ENCODE results near the gene SGK1. TPM values are rescaled to one million over a fixed set of nuclear protein-coding genes. Genes with fewer than 3 reads are reported as not detected.

The SGK1 gene
- polyA plus RNA-seq, 1 of the 3 experiments (the other 2 are of a cell fraction), result 440 TPM

- TF ChIP-seq USF2 (IDR thresholded peaks at IDR 0.05; ENCODE audit: borderline replicate concordance, low read depth, low read length) (no peak), MAX (IDR thresholded peaks at IDR 0.05; ENCODE audit: low read depth) (0 out of 2 replicates have a peak, but pooled peaks have one; percentile 37), POLR2AphosphoS5 (IDR thresholded peaks at IDR 0.05; ENCODE audit: low read depth, low read length) (peak; percentile 30; the same call in 1 of the 2 replicates), CTCF (IDR thresholded peaks at IDR 0.05) (no peak), SIN3A (IDR thresholded peaks at IDR 0.05; ENCODE audit: borderline replicate concordance, low read depth, low read length) (no peak), FOSL2 (IDR thresholded peaks at IDR 0.05; ENCODE audit: borderline replicate concordance, low read depth) (peak; percentile 56; the same call in 1 of the 2 replicates), RCOR1 (IDR thresholded peaks at IDR 0.05; ENCODE audit: low read length) (no peak), RAD21 (IDR thresholded peaks at IDR 0.05; ENCODE audit: low read length) (no peak)
Measured at GRCh38 chr6:134295953-134296553, 21.9 kb downstream of the SGK1 start (continued).

GRCh38 chr6:134293659-134294161, 24.2 kb downstream of the SGK1 start:
- H2AFZ ChIP-seq (ENCODE audit: low read depth), result no peak overlapping the region
- H3K9me3 ChIP-seq, result no peaks in the 10 kb centered on the region
- ChIA-PET POLR2A (no interaction called here), CTCF (interaction anchor here (1.6 kb wide), 1 partner anchor 589 kb away, joined by 3 read pairs; no protein-coding TSS in a partner anchor)
- no peaks in the 10 kb centered on the region for H4K20me1 ChIP-seq (ENCODE audit: insufficient read depth)
- H3K4me3 ChIP-seq (ENCODE audit: low read depth in 2 of 2, low read length in 1 of 2), result no peak overlapping the region
- peak overlapping the region; percentile 19 to 81; a peak in 3 of 4 replicates for H3K27ac ChIP-seq (ENCODE audit: low read depth in 2 of 2, low read length in 1 of 2)
- peak overlapping the region; percentile 38; the same call in 1 of the 2 replicates for H3K9ac ChIP-seq
- WGBS (ENCODE audit: low lambda C conversion rate), result 47% methylated on average over 3 of the region's 3 CpGs
- peaks cover 36% of the 10 kb centered on the region for H3F3A ChIP-seq (replicated peaks; ENCODE audit: insufficient read depth)
- DNase-seq, result peak; percentile 33
- H3K27me3 ChIP-seq (ENCODE audit: insufficient read depth), result no peaks in the 10 kb centered on the region
- no peaks in the 10 kb centered on the region for H3K79me2 ChIP-seq (ENCODE audit: insufficient read depth)
- H3K9me2 ChIP-seq, result no peaks in the 10 kb centered on the region
- no peaks in the 10 kb centered on the region for H3K36me3 ChIP-seq (replicated peaks in 1 of 2; ENCODE audit: control insufficient read depth in 1 of 2, insufficient read depth in 2 of 2, low read length in 1 of 2)
- H3K4me1 ChIP-seq (ENCODE audit: control insufficient read depth in 1 of 2, insufficient read depth in 2 of 2, low read depth in 1 of 2, low read length in 1 of 2), result peaks cover 6 to 16% of the 10 kb centered on the region in 2 experiments; a peak in 2 of 4 replicates
- H3K4me2 ChIP-seq, result no peak overlapping the region
- TF ChIP-seq EP300 (IDR thresholded peaks at IDR 0.05; ENCODE audit: borderline replicate concordance in 1 of 2, low read depth in 1 of 2, low read length in 1 of 2), result peak; percentile 91 to 99
- no peak for TF ChIP-seq RAD21 (IDR thresholded peaks at IDR 0.05; ENCODE audit: low read length)
- TF ChIP-seq NFIC (IDR thresholded peaks at IDR 0.05; ENCODE audit: borderline replicate concordance), result peak; percentile 77
- 0 out of 2 replicates have a peak, but pooled peaks have one; percentile 23 for TF ChIP-seq GATA2 (CRISPR knock-in tag; IDR thresholded peaks at IDR 0.05)
- peak; percentile 85 for TF ChIP-seq FOSL2 (IDR thresholded peaks at IDR 0.05; ENCODE audit: borderline replicate concordance, low read depth)
- peak; percentile 97 for TF ChIP-seq TEAD4 (IDR thresholded peaks at IDR 0.05; ENCODE audit: borderline replicate concordance, insufficient read depth)
- TF ChIP-seq MAX (IDR thresholded peaks at IDR 0.05; ENCODE audit: low read depth), result peak; percentile 17; the same call in 1 of the 2 replicates
- no peak for TF ChIP-seq SMC3 (IDR thresholded peaks at IDR 0.05; ENCODE audit: low read depth, low read length)
- peak; percentile 98 for TF ChIP-seq TCF12 (IDR thresholded peaks at IDR 0.05)
- TF ChIP-seq MXI1 (IDR thresholded peaks at IDR 0.05; ENCODE audit: low read depth, low read length), result peak; percentile 28; the same call in 1 of the 2 replicates
- peak; percentile 99 for TF ChIP-seq PBX3 (IDR thresholded peaks at IDR 0.05)
- TF ChIP-seq ELF1 (IDR thresholded peaks at IDR 0.05), result 0 out of 2 replicates have a peak, but pooled peaks have one; percentile 23
- no peak for TF ChIP-seq RFX5 (IDR thresholded peaks at IDR 0.05; ENCODE audit: low read length)
- TF ChIP-seq ZBTB33 (IDR thresholded peaks at IDR 0.05; ENCODE audit: borderline replicate concordance, low read depth), result peak; percentile 85
- peak; percentile 93 for TF ChIP-seq FOXM1 (IDR thresholded peaks at IDR 0.05; ENCODE audit: low read depth)

Measured in SK-N-SH (cell line).